Caco-2 (cell line): ENCODE measurements around the gene NMNAT2. TPM values are rescaled to one million over a fixed set of nuclear protein-coding genes. Genes with fewer than 3 reads are reported as not detected.

Experiments
- BruUV-seq: library from RNA; stranded (reverse); fragments of 400-500 nt; replicated peaks from 2 replicates; lab custom pipeline; 2021; lab: Mats Ljungman, UMichigan
- CTCF ChIA-PET: fragments of 300-600 bp; sonication (Branson Sonifier 250); formaldehyde crosslinking; loops from one replicate; lab custom pipeline; 2022; ENCODE audit warnings: antibody characterized with exemption; lab: Charles Lee
- POLR2A ChIA-PET: fragments of 300-600 bp; sonication (Branson Sonifier 250); formaldehyde crosslinking; loops from one replicate; lab custom pipeline; 2022; ENCODE audit warnings: antibody characterized with exemption; lab: Charles Lee
- DNase-seq, 2 experiments: peaks; one replicate each; pipeline versions ENCODE4 v3.0.0 to v3.0.0-alpha.2; 2020 to 2022
- H3K27me3 ChIP-seq: replicated peaks from 2 replicates; pipeline ENCODE4 v1.6.0; 2011; ENCODE audit warnings: low read length; ENCODE audit not compliant: control insufficient read depth, insufficient read depth
- H3K36me3 ChIP-seq: 2 replicates; pipeline ENCODE4 v1.5.1; 2011; ENCODE audit warnings: low read length; ENCODE audit not compliant: control insufficient read depth, insufficient read depth
- H3K4me1 ChIP-seq: fragments of 250-450 bp; sonication (Bioruptor Pico); 2 replicates; pipeline ENCODE4 v1.5.1; 2020; ENCODE audit warnings: mild to moderate bottlenecking
- H3K4me3 ChIP-seq: 2 replicates; pipeline ENCODE4 v1.5.1; 2011; ENCODE audit warnings: low read depth, mild to moderate bottlenecking, control low read depth, low read length
- H3K9me3 ChIP-seq: fragments of 250-450 bp; sonication (Bioruptor Pico); 2 replicates; pipeline ENCODE4 v1.5.1; 2020; ENCODE audit warnings: mild to moderate bottlenecking, moderate library complexity
- H3K27ac Mint-ChIP-seq: one replicate; pipeline ENCODE4 v1.8.0; 2022; ENCODE audit warnings: mixed read lengths; ENCODE audit not compliant: unreplicated experiment
- H3K27me3 Mint-ChIP-seq: one replicate; pipeline ENCODE4 v1.8.0; 2022; ENCODE audit warnings: mixed read lengths; ENCODE audit not compliant: insufficient read depth, unreplicated experiment
- H3K36me3 Mint-ChIP-seq: one replicate; pipeline ENCODE4 v1.8.0; 2022; ENCODE audit warnings: mild to moderate bottlenecking, mixed read lengths; ENCODE audit not compliant: insufficient read depth, unreplicated experiment
- H3K4me1 Mint-ChIP-seq: one replicate; pipeline ENCODE4 v1.8.0; 2022; ENCODE audit warnings: low read depth, mixed read lengths; ENCODE audit not compliant: unreplicated experiment
- H3K4me3 Mint-ChIP-seq: one replicate; pipeline ENCODE4 v1.8.0; 2022; ENCODE audit warnings: mild to moderate bottlenecking, moderate library complexity, mixed read lengths; ENCODE audit not compliant: unreplicated experiment
- H3K9me3 Mint-ChIP-seq: one replicate; pipeline ENCODE4 v1.8.0; 2022; ENCODE audit warnings: mixed read lengths; ENCODE audit not compliant: unreplicated experiment
- CTCF ChIP-seq, 2 experiments: fragments of 200-600 bp in 1 of 2; IDR thresholded peaks; 1 replicate in 1 of 2; 2 replicates in 1 of 2; pipeline versions ENCODE4 v1.5.1 to v1.8.0; 2011 to 2022; ENCODE audit warnings: antibody characterized with exemption in 1 of 2, control low read depth in 1 of 2, inconsistent platforms in 1 of 2, low read depth in 1 of 2, low read length in 1 of 2, mild to moderate bottlenecking in 1 of 2, moderate library complexity in 1 of 2; ENCODE audit not compliant: insufficient read depth in 1 of 2, severe bottlenecking in 1 of 2, unreplicated experiment in 1 of 2
- intact Hi-C: fragments of 100-400 bp; cut with micrococcal nuclease; formaldehyde crosslinking; loops from one replicate; pipeline ENCODE4 v1.10.0; 2022; ENCODE audit not compliant: unreplicated experiment
- total RNA-seq: library from RNA; stranded (reverse); gene quantifications from 2 replicates; pipeline ENCODE4 v1.2.3, GENCODE V29; 2022

NMNAT2 gene
- total RNA-seq, 1 experiment from 2014 or later = 16.4 TPM

- Mint-ChIP-seq H3K27me3 (no peaks in the 10 kb centered on the region), H3K36me3 (no peaks in the 10 kb centered on the region), H3K9me3 (no peaks in the 10 kb centered on the region), H3K4me1 (peaks cover 11% of the 10 kb centered on the region), H3K4me3 (no peak overlapping the region), H3K27ac (no peak overlapping the region)
- ChIA-PET POLR2A (no interaction called here), CTCF (no interaction called here)
- Histone ChIP-seq H3K27me3 (no peaks in the 10 kb centered on the region), H3K36me3 (no peaks in the 10 kb centered on the region), H3K4me3 (no peak overlapping the region), H3K4me1 (no peaks in the 10 kb centered on the region), H3K9me3 (no peaks in the 10 kb centered on the region)
- no peak for TF ChIP-seq CTCF (IDR thresholded peaks at IDR 0.05; ENCODE audit: insufficient read depth in 1 of 2, low read depth in 1 of 2, low read length in 1 of 2, severe bottlenecking in 1 of 2, unreplicated experiment in 1 of 2)
- no TSS peak for BruUV-seq
- intact Hi-C loops = no loop called here
- DNase-seq = no peak
Observed at GRCh38 chr1:183215076-183215720, 203.0 kb downstream of the NMNAT2 start.

GRCh38 chr1:183214021-183214970 is 203.9 kb downstream of the NMNAT2 start:
- Histone ChIP-seq H3K4me3 (no peak overlapping the region), H3K27me3 (no peaks in the 10 kb centered on the region), H3K4me1 (no peaks in the 10 kb centered on the region), H3K9me3 (no peaks in the 10 kb centered on the region), H3K36me3 (no peaks in the 10 kb centered on the region)
- BruUV-seq = no TSS peak
- Mint-ChIP-seq H3K4me3 (no peak overlapping the region), H3K4me1 (peaks cover 11% of the 10 kb centered on the region), H3K27ac (no peak overlapping the region), H3K9me3 (no peaks in the 10 kb centered on the region), H3K27me3 (no peaks in the 10 kb centered on the region), H3K36me3 (no peaks in the 10 kb centered on the region)
- TF ChIP-seq CTCF (IDR thresholded peaks at IDR 0.05; ENCODE audit: insufficient read depth in 1 of 2, low read depth in 1 of 2, low read length in 1 of 2, severe bottlenecking in 1 of 2, unreplicated experiment in 1 of 2) = no peak
- intact Hi-C loops = no loop called here
- DNase-seq = no peak
- ChIA-PET CTCF (interaction anchor here (0.7 kb wide), 1 partner anchor 245 kb away, joined by 5 read pairs; no protein-coding TSS in a partner anchor), POLR2A (no interaction called here)

DNA sequence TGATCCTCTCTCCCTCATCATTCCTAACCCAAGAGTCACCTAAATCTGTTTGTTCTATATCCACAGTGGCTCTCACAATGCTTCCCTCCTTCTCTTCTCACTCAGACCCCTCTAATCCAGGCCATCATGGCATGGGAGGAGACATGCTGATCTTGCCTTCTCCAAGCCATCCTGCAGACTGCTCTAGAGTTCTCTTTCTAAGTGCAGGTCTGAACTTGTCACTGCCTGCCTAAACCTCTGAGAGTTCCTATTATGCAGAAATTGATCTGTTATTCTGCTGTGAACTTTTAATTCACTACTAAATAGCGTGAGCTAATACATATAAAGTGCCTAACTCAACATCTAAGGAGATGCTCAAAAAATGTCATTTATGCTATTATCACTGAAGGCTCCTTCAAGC is 205.3 kb downstream of the NMNAT2 start:
- Histone ChIP-seq H3K9me3 (no peaks in the 10 kb centered on the region), H3K4me3 (no peak overlapping the region), H3K36me3 (no peaks in the 10 kb centered on the region), H3K4me1 (no peaks in the 10 kb centered on the region), H3K27me3 (no peaks in the 10 kb centered on the region)
- no peak for TF ChIP-seq CTCF (IDR thresholded peaks at IDR 0.05; ENCODE audit: insufficient read depth in 1 of 2, low read depth in 1 of 2, low read length in 1 of 2, severe bottlenecking in 1 of 2, unreplicated experiment in 1 of 2)
- POLR2A ChIA-PET = no interaction called here
- intact Hi-C loops = no loop called here
- no peak for DNase-seq
- no peak overlapping the region for H3K4me3 Mint-ChIP-seq
- H3K4me1 Mint-ChIP-seq = peaks cover 13% of the 10 kb centered on the region
- CTCF ChIA-PET = interaction anchor here (0.6 kb wide), 2 partner anchors 16 to 32 kb away, joined by 3 to 4 read pairs; no protein-coding TSS in a partner anchor
- no peaks in the 10 kb centered on the region for H3K9me3 Mint-ChIP-seq
- no peaks in the 10 kb centered on the region for H3K36me3 Mint-ChIP-seq
- H3K27ac Mint-ChIP-seq = no peak overlapping the region
- H3K27me3 Mint-ChIP-seq = no peaks in the 10 kb centered on the region
- no TSS peak for BruUV-seq
